ENCODE results near the gene CCBE1.
"Not testable (repeated sequence)": the region's sequence is repeated elsewhere in the genome, so short reads cannot be mapped to it uniquely, and the experiment has no call there.

CCBE1 gene

GRCh38 chr18:59655676-59656075, 41.5 kb downstream of the CCBE1 start:
- CTCF ChIA-PET = interaction anchor here (0.7 kb wide), 1 partner anchor 153 kb away, joined by 3 read pairs; no protein-coding TSS in a partner anchor

GRCh38 chr18:59651071-59651470, 46.2 kb downstream of the CCBE1 start:
- TF ChIP-seq, protein P1, sequence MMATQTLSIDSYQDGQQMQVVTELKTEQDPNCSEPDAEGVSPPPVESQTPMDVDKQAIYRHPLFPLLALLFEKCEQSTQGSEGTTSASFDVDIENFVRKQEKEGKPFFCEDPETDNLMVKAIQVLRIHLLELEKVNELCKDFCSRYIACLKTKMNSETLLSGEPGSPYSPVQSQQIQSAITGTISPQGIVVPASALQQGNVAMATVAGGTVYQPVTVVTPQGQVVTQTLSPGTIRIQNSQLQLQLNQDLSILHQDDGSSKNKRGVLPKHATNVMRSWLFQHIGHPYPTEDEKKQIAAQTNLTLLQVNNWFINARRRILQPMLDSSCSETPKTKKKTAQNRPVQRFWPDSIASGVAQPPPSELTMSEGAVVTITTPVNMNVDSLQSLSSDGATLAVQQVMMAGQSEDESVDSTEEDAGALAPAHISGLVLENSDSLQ (IDR thresholded peaks at IDR 0.05) = no peak
- TF ChIP-seq CTBP1 (IDR thresholded peaks at IDR 0.05; ENCODE audit: borderline replicate concordance) = no peak
- TF ChIP-seq L3MBTL2 (conservative IDR thresholded peaks at IDR 0.05) = no peak
- no peak for TF ChIP-seq FOXA1 (IDR thresholded peaks at IDR 0.05)
- POLR2A ChIA-PET = no interaction called here
- DNase-seq (ENCODE audit: extremely low spot score) = no peak
- CTCF ChIA-PET = interaction anchor here (0.8 kb wide), 1 partner anchor 46 kb away, joined by 5 read pairs; the partner anchor contains the start of gene CCBE1

More at GRCh38 chr18:59655676-59656075, 41.5 kb downstream of the CCBE1 start:
- POLR2A ChIA-PET = no interaction called here
- TF ChIP-seq FOXA1 (IDR thresholded peaks at IDR 0.05) (no peak), SP1 (IDR thresholded peaks at IDR 0.05) (no peak), L3MBTL2 (conservative IDR thresholded peaks at IDR 0.05) (no peak), BHLHE40 (IDR thresholded peaks at IDR 0.05; ENCODE audit: borderline replicate concordance) (no peak), HDGF (IDR thresholded peaks at IDR 0.05; ENCODE audit: borderline replicate concordance) (no peak)
- DNase-seq (ENCODE audit: extremely low spot score) = no peak

DNA sequence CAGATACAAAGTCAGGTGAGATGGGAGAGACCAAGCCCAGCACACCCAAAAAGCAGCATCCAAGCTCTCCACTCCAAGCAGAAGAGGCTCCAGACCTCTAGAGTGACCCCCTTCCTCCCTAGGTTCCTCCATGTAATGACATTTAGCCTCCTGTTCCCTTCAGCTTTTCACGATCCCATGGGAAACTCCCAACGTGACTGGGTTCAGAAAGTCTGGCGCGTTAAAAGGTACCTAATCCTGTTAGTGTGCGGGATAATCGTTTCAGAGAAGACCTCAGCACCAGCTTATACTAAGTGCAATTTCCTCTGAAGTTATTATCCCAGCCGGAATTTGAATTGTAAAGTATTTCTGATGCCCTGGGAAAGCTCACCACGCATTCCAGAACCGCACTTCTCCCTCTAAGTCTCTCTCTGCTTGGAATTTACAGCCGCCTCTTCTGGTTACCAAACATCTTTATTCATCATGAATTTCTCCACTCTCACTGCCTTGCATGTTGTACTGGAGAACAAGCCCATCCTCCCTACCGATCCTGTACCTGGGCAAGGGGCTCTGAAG, 46.9 kb downstream of the CCBE1 start:
- DNase-seq (ENCODE audit: extremely low spot score) = no peak
- TF ChIP-seq BHLHE40 (IDR thresholded peaks at IDR 0.05; ENCODE audit: borderline replicate concordance) (no peak), HDGF (IDR thresholded peaks at IDR 0.05; ENCODE audit: borderline replicate concordance) (no peak), FOXM1 (IDR thresholded peaks at IDR 0.05; ENCODE audit: borderline replicate concordance) (no peak), NFRKB (IDR thresholded peaks at IDR 0.05) (no peak), CTBP1 (IDR thresholded peaks at IDR 0.05; ENCODE audit: borderline replicate concordance) (no peak), FOXK2 (IDR thresholded peaks at IDR 0.05) (no peak), SP1 (IDR thresholded peaks at IDR 0.05) (no peak), LEF1 (IDR thresholded peaks at IDR 0.05; ENCODE audit: borderline replicate concordance) (no peak), FOXA1 (IDR thresholded peaks at IDR 0.05) (no peak), SUZ12 (IDR thresholded peaks at IDR 0.05) (no peak), ELF4 (IDR thresholded peaks at IDR 0.05) (no peak), L3MBTL2 (conservative IDR thresholded peaks at IDR 0.05) (no peak), ZNF384 (IDR thresholded peaks at IDR 0.05) (no peak), TARDBP (IDR thresholded peaks at IDR 0.05) (no peak), ARNT (IDR thresholded peaks at IDR 0.05) (no peak)
- TF ChIP-seq, protein P1 (IDR thresholded peaks at IDR 0.05) = no peak
- POLR2A ChIA-PET = no interaction called here
- CTCF ChIA-PET = interaction anchor here (0.8 to 1.2 kb wide), 2 partner anchors 14 to 47 kb away, joined by 3 to 5 read pairs; partner anchors contain the start of gene CCBE1

GRCh38 chr18:59649591-59649990, 47.6 kb downstream of the CCBE1 start:
- CTCF ChIA-PET = interaction anchor here (1.2 kb wide), 1 partner anchor 15 kb away, joined by 3 read pairs; no protein-coding TSS in a partner anchor

GRCh38 chr18:59648469-59648868, 48.8 kb downstream of the CCBE1 start:
- POLR2A ChIA-PET; DNase-seq (ENCODE audit: extremely low spot score): not testable (repeated sequence)
- CTCF ChIA-PET = interaction anchor here (0.8 kb wide), 1 partner anchor 48 kb away, joined by 5 read pairs; the partner anchor contains the start of gene CCBE1

More at GRCh38 chr18:59649591-59649990, 47.6 kb downstream of the CCBE1 start:
- POLR2A ChIA-PET = no interaction called here
- DNase-seq (ENCODE audit: extremely low spot score) = no peak
- no peak for TF ChIP-seq BHLHE40 (IDR thresholded peaks at IDR 0.05; ENCODE audit: borderline replicate concordance)

GRCh38 chr18:59646963-59647307, 50.3 kb downstream of the CCBE1 start:
- ChIA-PET POLR2A (no interaction called here), CTCF (no interaction called here)
- no peak for DNase-seq (ENCODE audit: extremely low spot score)
- TF ChIP-seq CTBP1 (IDR thresholded peaks at IDR 0.05; ENCODE audit: borderline replicate concordance) (no peak), FOXA1 (IDR thresholded peaks at IDR 0.05) (no peak), NFRKB (IDR thresholded peaks at IDR 0.05) (no peak)
- TF ChIP-seq, protein P1 (IDR thresholded peaks at IDR 0.05) = no peak

DNA sequence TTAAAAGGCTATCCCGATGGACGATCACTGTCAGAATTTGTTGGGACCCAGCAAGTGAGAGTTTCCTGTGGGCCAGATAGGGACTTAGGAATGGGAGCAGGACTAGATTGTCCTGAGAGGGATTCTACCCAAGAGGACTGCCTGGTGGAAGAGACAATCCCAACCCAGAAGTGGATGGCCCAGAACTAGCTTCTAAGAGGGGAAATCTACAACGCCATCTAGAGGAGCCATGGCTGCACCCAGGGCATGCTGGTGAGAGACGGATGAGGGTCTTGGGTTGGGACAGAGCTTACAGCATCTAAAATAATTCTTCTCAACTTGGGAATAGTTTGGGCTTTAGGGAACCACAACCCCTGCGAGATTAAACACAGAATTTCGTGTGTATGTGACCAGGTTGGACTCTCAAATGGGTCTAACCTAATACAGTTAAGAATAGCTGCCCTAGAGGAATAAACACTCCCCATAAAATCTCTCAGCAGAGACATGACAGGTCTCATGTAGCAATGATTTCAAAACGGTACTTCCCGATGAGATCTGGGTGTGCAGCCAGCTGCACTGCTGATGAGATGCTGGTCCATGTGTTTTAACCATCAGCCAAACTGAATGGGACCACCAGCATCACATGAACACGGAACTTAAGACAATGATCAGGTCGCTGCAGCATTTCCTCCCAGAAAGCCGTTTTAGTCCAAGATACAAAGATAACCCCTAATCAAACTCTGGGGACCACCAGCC, 50.8 kb downstream of the CCBE1 start:
- no peak for TF ChIP-seq FOXA1 (IDR thresholded peaks at IDR 0.05)
- TF ChIP-seq, protein P1 (IDR thresholded peaks at IDR 0.05) = no peak
- TF ChIP-seq CTBP1 (IDR thresholded peaks at IDR 0.05; ENCODE audit: borderline replicate concordance) = no peak
- TF ChIP-seq SP1 (IDR thresholded peaks at IDR 0.05) = no peak
- no peak for TF ChIP-seq FOXK2 (IDR thresholded peaks at IDR 0.05)
- no peak for TF ChIP-seq LEF1 (IDR thresholded peaks at IDR 0.05; ENCODE audit: borderline replicate concordance)
- no peak for TF ChIP-seq FOXM1 (IDR thresholded peaks at IDR 0.05; ENCODE audit: borderline replicate concordance)
- TF ChIP-seq ARNT (IDR thresholded peaks at IDR 0.05) = no peak
- TF ChIP-seq HDGF (IDR thresholded peaks at IDR 0.05; ENCODE audit: borderline replicate concordance) = no peak
- no peak for TF ChIP-seq NFRKB (IDR thresholded peaks at IDR 0.05)
- no peak for TF ChIP-seq ELF4 (IDR thresholded peaks at IDR 0.05)
- TF ChIP-seq BHLHE40 (IDR thresholded peaks at IDR 0.05; ENCODE audit: borderline replicate concordance) = no peak
- ChIA-PET CTCF (interaction anchor here (0.6 to 0.7 kb wide), 2 partner anchors 12 to 187 kb away, joined by 3 read pairs; no protein-coding TSS in a partner anchor), POLR2A (no interaction called here)
- no peak for DNase-seq (ENCODE audit: extremely low spot score)

Data from HEK293T (cell line).